H9 (cell line): ENCODE measurements around the gene GTF3C1. TPM values are rescaled to one million over a fixed set of nuclear protein-coding genes. Genes with fewer than 3 reads are reported as not detected.
A peak's percentile ranks its signal among the peaks of the same experiment; 100 is the strongest.

Experiments
- DNase-seq: peaks from one replicate; pipeline ENCODE4 v3.0.0-alpha.2; 2017
- H2AFZ ChIP-seq: one replicate; pipeline ENCODE4 v1.6.1; 2013; ENCODE audit warnings: mild to moderate bottlenecking, low read length, control low read depth, moderate library complexity
- H2AK5ac ChIP-seq: 2 replicates; pipeline ENCODE4 v1.6.1; 2013; ENCODE audit warnings: low read length, control low read depth, mixed read lengths; ENCODE audit not compliant: insufficient read length
- H2BK120ac ChIP-seq: one replicate; pipeline ENCODE4 v1.6.1; 2013; ENCODE audit warnings: low read depth, mild to moderate bottlenecking, low read length, control low read depth, inconsistent platforms; ENCODE audit not compliant: poor library complexity, severe bottlenecking
- H2BK12ac ChIP-seq: 2 replicates; pipeline ENCODE4 v1.6.1; 2013; ENCODE audit warnings: low read length, control low read depth, mixed read lengths, low read depth; ENCODE audit not compliant: insufficient read length
- H2BK15ac ChIP-seq: 2 replicates; pipeline ENCODE4 v1.6.1; 2013; ENCODE audit warnings: low read depth, low read length, control low read depth
- H2BK20ac ChIP-seq: one replicate; pipeline ENCODE4 v1.6.1; 2013; ENCODE audit warnings: low read depth, mild to moderate bottlenecking, low read length, control low read depth, inconsistent platforms; ENCODE audit not compliant: poor library complexity, severe bottlenecking
- H2BK5ac ChIP-seq: 2 replicates; pipeline ENCODE4 v1.6.1; 2013; ENCODE audit warnings: low read length, control low read depth, mixed read lengths; ENCODE audit not compliant: insufficient read length
- H3K14ac ChIP-seq: 2 replicates; pipeline ENCODE4 v1.6.1; 2013; ENCODE audit warnings: low read length, control low read depth; ENCODE audit not compliant: insufficient read depth
- H3K18ac ChIP-seq: 2 replicates; pipeline ENCODE4 v1.6.1; 2013; ENCODE audit warnings: low read depth, mild to moderate bottlenecking, mixed read lengths, low read length, control low read depth; ENCODE audit not compliant: insufficient read length
- H3K23ac ChIP-seq: 2 replicates; pipeline ENCODE4 v1.6.1; 2013; ENCODE audit warnings: low read length, control low read depth, mixed read lengths, low read depth; ENCODE audit not compliant: insufficient read length
- H3K23me2 ChIP-seq: 2 replicates; pipeline ENCODE4 v1.6.1; 2013; ENCODE audit warnings: low read depth, mild to moderate bottlenecking, mixed read lengths, low read length, control low read depth; ENCODE audit not compliant: insufficient read length, poor library complexity, severe bottlenecking
- H3K27ac ChIP-seq: 2 replicates; pipeline ENCODE4 v1.5.1; 2013; ENCODE audit warnings: low read length, control low read depth, mixed read lengths, low read depth; ENCODE audit not compliant: insufficient read length
- H3K27me3 ChIP-seq: 2 replicates; pipeline ENCODE4 v1.6.1; 2013; ENCODE audit warnings: low read length, control low read depth, inconsistent platforms; ENCODE audit not compliant: insufficient read depth
- H3K4ac ChIP-seq: 2 replicates; pipeline ENCODE4 v1.6.1; 2013; ENCODE audit warnings: low read depth, mild to moderate bottlenecking, control low read depth, inconsistent platforms, low read length, moderate library complexity
- H3K4me1 ChIP-seq: 2 replicates; pipeline ENCODE4 v1.6.1; 2013; ENCODE audit warnings: low read length, control low read depth, inconsistent platforms; ENCODE audit not compliant: insufficient read depth
- H3K4me2 ChIP-seq: 2 replicates; pipeline ENCODE4 v1.6.1; 2013; ENCODE audit warnings: low read length, control low read depth, mixed read lengths; ENCODE audit not compliant: insufficient read length, insufficient read depth
- H3K56ac ChIP-seq: 2 replicates; pipeline ENCODE4 v1.6.1; 2013; ENCODE audit warnings: low read depth, mild to moderate bottlenecking, mixed read lengths, low read length, control low read depth; ENCODE audit not compliant: insufficient read length
- H3K79me1 ChIP-seq: 2 replicates; pipeline ENCODE4 v1.6.1; 2013; ENCODE audit warnings: low read depth, mild to moderate bottlenecking, moderate library complexity, low read length, control low read depth, inconsistent platforms; ENCODE audit not compliant: insufficient read depth, poor library complexity, severe bottlenecking
- H3K79me2 ChIP-seq: 2 replicates; pipeline ENCODE4 v1.6.1; 2013; ENCODE audit warnings: low read length, control low read depth, inconsistent platforms; ENCODE audit not compliant: insufficient read depth
- H3K9ac ChIP-seq: 2 replicates; pipeline ENCODE4 v1.6.1; 2013; ENCODE audit warnings: low read length, control low read depth, mixed read lengths; ENCODE audit not compliant: insufficient read length; ENCODE audit errors: extremely low read depth
- H3K9me3 ChIP-seq: one replicate; pipeline ENCODE4 v1.6.1; 2013; ENCODE audit warnings: low read depth, low read length, inconsistent platforms; ENCODE audit not compliant: control insufficient read depth
- H3T11ph ChIP-seq: one replicate; pipeline ENCODE4 v1.6.1; 2013; ENCODE audit warnings: mild to moderate bottlenecking, low read length, control low read depth, inconsistent platforms
- H4K20me1 ChIP-seq: one replicate; pipeline ENCODE4 v1.6.1; 2013; ENCODE audit not compliant: control insufficient read depth, insufficient read length, insufficient read depth
- H4K5ac ChIP-seq: 2 replicates; pipeline ENCODE4 v1.6.1; 2013; ENCODE audit warnings: low read depth, mild to moderate bottlenecking, mixed read lengths, low read length, control low read depth; ENCODE audit not compliant: insufficient read length
- H4K8ac ChIP-seq: replicated peaks from 2 replicates; pipeline ENCODE4 v1.6.1; 2013; ENCODE audit warnings: low read length, control low read depth, mixed read lengths, low read depth; ENCODE audit not compliant: insufficient read length
- H4K91ac ChIP-seq: 2 replicates; pipeline ENCODE4 v1.6.1; 2013; ENCODE audit warnings: low read depth, mild to moderate bottlenecking, moderate library complexity, mixed read lengths, low read length, control low read depth; ENCODE audit not compliant: insufficient read length
- H3K27ac Mint-ChIP-seq, 3 experiments: 2 replicates in 2 of 3; 3 replicates in 1 of 3; pipeline ENCODE4 v1.8.0; 2020 to 2021; ENCODE audit warnings: mixed read lengths in 3 of 3, mild to moderate bottlenecking in 1 of 3, moderate library complexity in 1 of 3
- H3K27me3 Mint-ChIP-seq: 2 replicates; pipeline ENCODE4 v1.8.0; 2021; ENCODE audit warnings: low read depth, mild to moderate bottlenecking, moderate library complexity, mixed read lengths
- H3K36me3 Mint-ChIP-seq, 3 experiments: 2 replicates in 2 of 3; 3 replicates in 1 of 3; pipeline ENCODE4 v1.8.0; 2020 to 2021; ENCODE audit warnings: low read depth in 3 of 3, mixed read lengths in 3 of 3; ENCODE audit not compliant: insufficient read depth in 1 of 3
- H3K4me1 Mint-ChIP-seq, 2 experiments: 2 replicates each; pipeline ENCODE4 v1.8.0; 2020; ENCODE audit warnings: mixed read lengths in 2 of 2
- H3K4me3 Mint-ChIP-seq, 2 experiments: 2 replicates in 1 of 2; 3 replicates in 1 of 2; pipeline ENCODE4 v1.8.0; 2020 to 2021; ENCODE audit warnings: mild to moderate bottlenecking in 2 of 2, mixed read lengths in 2 of 2, moderate library complexity in 1 of 2
- H3K9me3 Mint-ChIP-seq, 2 experiments: 2 replicates in 1 of 2; 3 replicates in 1 of 2; pipeline ENCODE4 v1.8.0; 2020; ENCODE audit warnings: mild to moderate bottlenecking in 2 of 2, mixed read lengths in 2 of 2, moderate library complexity in 1 of 2
- CTCF ChIP-seq: fragments of 200-600 bp; sonication (generic); conservative IDR thresholded peaks from 3 replicates; pipeline ENCODE4 v1.8.0; 2021; ENCODE audit warnings: antibody characterized with exemption, mild to moderate bottlenecking
- WGBS: extraction: QIAGEN DNeasy Blood & Tissue Kit; methylation state at CpG from one replicate; pipeline ENCODE4 v1.1.7; 2013; ENCODE audit warnings: missing lambda C conversion rate, low lambda C conversion rate, mixed read lengths; ENCODE audit not compliant: insufficient read length; ENCODE audit errors: extremely low coverage; 5-methylcytosine and 5-hydroxymethylcytosine counted together
- total RNA-seq: library from RNA; stranded (reverse); gene quantifications from 2 replicates; pipeline ENCODE4 v1.2.1, GENCODE V29; 2021

Gene GTF3C1
- total RNA-seq, 1 experiment from 2014 or later: 113 TPM

DNA sequence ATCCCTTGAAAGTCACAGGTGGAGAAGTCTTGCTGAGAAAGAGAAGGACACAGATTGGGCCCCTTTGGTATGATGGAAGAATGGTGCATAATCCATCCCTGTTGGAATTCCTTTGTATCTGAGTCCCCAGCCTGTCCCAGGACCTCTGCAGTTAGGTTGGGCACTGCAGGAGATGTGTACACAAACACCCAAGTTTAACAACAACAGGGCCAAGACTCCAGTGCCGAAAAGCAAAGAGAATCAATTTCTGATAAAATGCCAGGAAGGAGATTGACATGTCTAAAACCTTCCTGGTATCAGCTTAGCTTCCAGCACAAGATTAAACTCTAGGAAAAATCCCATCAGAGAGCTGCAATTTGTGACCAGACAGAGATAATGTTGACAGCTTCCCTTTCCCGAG lies 33.2 kb upstream of the GTF3C1 start:
- Histone ChIP-seq H4K91ac (no peak overlapping the region), H3K9me3 (no peaks in the 10 kb centered on the region), H2BK120ac (no peak overlapping the region), H3K23ac (no peak overlapping the region), H2AK5ac (no peak overlapping the region), H3K4ac (no peak overlapping the region), H3K23me2 (no peaks in the 10 kb centered on the region), H2BK15ac (no peak overlapping the region), H4K5ac (no peak overlapping the region), H2BK20ac (no peak overlapping the region), H3K79me1 (no peaks in the 10 kb centered on the region), H2BK5ac (no peak overlapping the region), H3K79me2 (no peaks in the 10 kb centered on the region), H2AFZ (no peak overlapping the region), H3T11ph (no peak overlapping the region), H3K9ac (no peak overlapping the region), H2BK12ac (no peak overlapping the region), H4K20me1 (no peaks in the 10 kb centered on the region), H4K8ac (no peak overlapping the region), H3K4me2 (no peak overlapping the region), H3K18ac (no peak overlapping the region), H3K56ac (no peak overlapping the region), H3K27me3 (no peaks in the 10 kb centered on the region), H3K14ac (no peak overlapping the region), H3K27ac (no peak overlapping the region), H3K4me1 (no peaks in the 10 kb centered on the region)
- Mint-ChIP-seq H3K4me1 (peaks cover 16 to 19% of the 10 kb centered on the region in 2 experiments), H3K9me3 (no peaks in the 10 kb centered on the region), H3K27ac (peak overlapping the region; percentile 25 to 85 (median 36); a peak in 3 of 7 replicates), H3K36me3 (peaks cover 0 to 3% (median 2%) of the 10 kb centered on the region in 3 experiments; a peak in 5 of 7 replicates), H3K4me3 (no peak overlapping the region), H3K27me3 (no peaks in the 10 kb centered on the region)
- DNase-seq: no peak
- TF ChIP-seq CTCF: no peak
- WGBS: no CpG with 5 or more reads among the region's 2 CpGs
